GM12878 (cell line): Measurements from ENCODE around the gene METTL23.

Source experiments
- ASH2L ChIP-seq: fragments of 300-600, 200-600 bp; sonication (generic); IDR thresholded peaks from 2 replicates; pipeline ENCODE4 v1.6.1; 2017; ENCODE audit warnings: low read depth, mild to moderate bottlenecking, borderline replicate concordance
- CBX5 ChIP-seq: sonication (generic); IDR thresholded peaks from 2 replicates; pipeline ENCODE4 v1.6.1; 2016; ENCODE audit warnings: low read depth, moderate library complexity, mild to moderate bottlenecking, inconsistent platforms
- CREM ChIP-seq: IDR thresholded peaks from 2 replicates; pipeline ENCODE4 v1.6.1; 2014; ENCODE audit warnings: antibody characterized with exemption, low read depth
- CTCF ChIP-seq, 3 experiments: IDR thresholded peaks in 2 of 3; conservative IDR thresholded peaks in 1 of 3; 2 replicates each; pipeline ENCODE4 v1.5.1; 2011; ENCODE audit warnings: low read depth in 3 of 3, low read length in 3 of 3, mild to moderate bottlenecking in 3 of 3, control low read depth in 2 of 3, moderate library complexity in 2 of 3, inconsistent platforms in 1 of 3, mixed read lengths in 1 of 3; ENCODE audit not compliant: control insufficient read depth in 2 of 3, insufficient read depth in 1 of 3; ENCODE audit errors: extremely low read depth in 1 of 3
- FOS ChIP-seq: IDR thresholded peaks from 3 replicates; pipeline ENCODE4 v1.6.1; 2011; ENCODE audit warnings: borderline replicate concordance; ENCODE audit not compliant: insufficient read length; ENCODE audit errors: extremely low read depth
- HDAC2 ChIP-seq: fragments of 200-600 bp; sonication (generic); IDR thresholded peaks from 2 replicates; pipeline ENCODE4 v1.6.1; 2017
- MEF2A ChIP-seq: IDR thresholded peaks from 2 replicates; pipeline ENCODE4 v1.6.1; 2011; ENCODE audit warnings: low read depth, mild to moderate bottlenecking, low read length, moderate library complexity; ENCODE audit not compliant: insufficient read depth
- NFIC ChIP-seq: IDR thresholded peaks from 2 replicates; pipeline ENCODE4 v1.6.1; 2012; ENCODE audit warnings: low read depth, mild to moderate bottlenecking, inconsistent platforms, low read length, moderate library complexity
- NFYB ChIP-seq: IDR thresholded peaks from 2 replicates; pipeline ENCODE4 v1.6.1; 2011; ENCODE audit warnings: low read depth, mild to moderate bottlenecking, low read length, improper control_type of control experiment, moderate library complexity; ENCODE audit not compliant: insufficient read depth
- YY1 ChIP-seq: IDR thresholded peaks from 2 replicates; pipeline ENCODE4 v1.6.1; 2011; ENCODE audit warnings: low read depth, mild to moderate bottlenecking, low read length
- ZZZ3 ChIP-seq: IDR thresholded peaks from 2 replicates; pipeline ENCODE4 v1.6.1; 2011; ENCODE audit warnings: low read depth; ENCODE audit not compliant: control insufficient read depth, insufficient read length
- TF ChIP-seq, protein P1 (sequence below): IDR thresholded peaks from 2 replicates; pipeline ENCODE4 v1.6.1; 2012; ENCODE audit warnings: low read depth, low read length, improper control_type of control experiment
- TF ChIP-seq, protein P2 (sequence below): fragments of 450-650 bp; formaldehyde crosslinking; IDR thresholded peaks from 2 replicates; pipeline ENCODE4 v1.5.0; 2022; ENCODE audit warnings: mild to moderate bottlenecking, missing genetic modification characterization

DNA sequence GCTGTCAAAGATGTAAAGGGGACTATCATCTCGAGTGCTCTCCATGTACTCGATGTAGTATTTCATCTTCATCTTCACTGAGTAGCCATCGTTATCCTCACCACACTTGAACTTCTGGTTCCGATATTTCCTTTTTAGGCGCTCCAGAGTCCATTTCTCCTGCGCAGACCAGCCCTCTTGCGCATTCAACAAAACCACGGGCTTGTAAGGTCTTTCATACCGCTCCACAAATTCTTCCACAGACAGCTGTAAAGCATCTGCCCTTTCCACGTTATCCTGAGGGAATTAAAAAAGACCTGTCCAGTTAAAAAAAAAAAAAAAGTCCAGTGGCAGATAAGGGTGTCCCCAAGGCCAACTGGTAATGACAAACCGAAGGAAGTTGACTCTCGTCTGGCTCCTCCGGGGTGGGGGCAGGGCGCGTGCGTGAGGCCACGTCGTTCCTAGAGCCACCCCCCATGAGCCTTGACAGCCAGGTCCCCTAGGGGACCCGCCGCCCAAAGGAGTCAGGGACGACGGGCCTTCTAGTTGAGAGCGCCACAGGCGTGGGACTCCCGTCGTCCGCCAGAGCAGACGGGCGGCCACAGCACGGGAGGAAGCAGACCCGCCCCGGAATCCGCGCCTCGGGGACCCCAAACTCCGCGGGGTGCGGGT, 934 bp upstream of the METTL23 start:
- TF ChIP-seq MEF2A (no peak), CREM (no peak), CTCF (IDR thresholded peaks at IDR 0.05 in 2 of 3, conservative IDR thresholded peaks at IDR 0.05 in 1 of 3; ENCODE audit: control insufficient read depth in 2 of 3, extremely low read depth in 1 of 3, insufficient read depth in 1 of 3, low read depth in 3 of 3, low read length in 3 of 3) (no peak), NFIC (no peak), ASH2L (no peak), CBX5 (no peak), FOS (no peak), HDAC2 (no peak), ZZZ3 (no peak), YY1 (no peak), NFYB (no peak)
- TF ChIP-seq, protein P1, sequence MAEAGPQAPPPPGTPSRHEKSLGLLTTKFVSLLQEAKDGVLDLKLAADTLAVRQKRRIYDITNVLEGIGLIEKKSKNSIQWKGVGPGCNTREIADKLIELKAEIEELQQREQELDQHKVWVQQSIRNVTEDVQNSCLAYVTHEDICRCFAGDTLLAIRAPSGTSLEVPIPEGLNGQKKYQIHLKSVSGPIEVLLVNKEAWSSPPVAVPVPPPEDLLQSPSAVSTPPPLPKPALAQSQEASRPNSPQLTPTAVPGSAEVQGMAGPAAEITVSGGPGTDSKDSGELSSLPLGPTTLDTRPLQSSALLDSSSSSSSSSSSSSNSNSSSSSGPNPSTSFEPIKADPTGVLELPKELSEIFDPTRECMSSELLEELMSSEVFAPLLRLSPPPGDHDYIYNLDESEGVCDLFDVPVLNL = no peak
- TF ChIP-seq, protein P2, sequence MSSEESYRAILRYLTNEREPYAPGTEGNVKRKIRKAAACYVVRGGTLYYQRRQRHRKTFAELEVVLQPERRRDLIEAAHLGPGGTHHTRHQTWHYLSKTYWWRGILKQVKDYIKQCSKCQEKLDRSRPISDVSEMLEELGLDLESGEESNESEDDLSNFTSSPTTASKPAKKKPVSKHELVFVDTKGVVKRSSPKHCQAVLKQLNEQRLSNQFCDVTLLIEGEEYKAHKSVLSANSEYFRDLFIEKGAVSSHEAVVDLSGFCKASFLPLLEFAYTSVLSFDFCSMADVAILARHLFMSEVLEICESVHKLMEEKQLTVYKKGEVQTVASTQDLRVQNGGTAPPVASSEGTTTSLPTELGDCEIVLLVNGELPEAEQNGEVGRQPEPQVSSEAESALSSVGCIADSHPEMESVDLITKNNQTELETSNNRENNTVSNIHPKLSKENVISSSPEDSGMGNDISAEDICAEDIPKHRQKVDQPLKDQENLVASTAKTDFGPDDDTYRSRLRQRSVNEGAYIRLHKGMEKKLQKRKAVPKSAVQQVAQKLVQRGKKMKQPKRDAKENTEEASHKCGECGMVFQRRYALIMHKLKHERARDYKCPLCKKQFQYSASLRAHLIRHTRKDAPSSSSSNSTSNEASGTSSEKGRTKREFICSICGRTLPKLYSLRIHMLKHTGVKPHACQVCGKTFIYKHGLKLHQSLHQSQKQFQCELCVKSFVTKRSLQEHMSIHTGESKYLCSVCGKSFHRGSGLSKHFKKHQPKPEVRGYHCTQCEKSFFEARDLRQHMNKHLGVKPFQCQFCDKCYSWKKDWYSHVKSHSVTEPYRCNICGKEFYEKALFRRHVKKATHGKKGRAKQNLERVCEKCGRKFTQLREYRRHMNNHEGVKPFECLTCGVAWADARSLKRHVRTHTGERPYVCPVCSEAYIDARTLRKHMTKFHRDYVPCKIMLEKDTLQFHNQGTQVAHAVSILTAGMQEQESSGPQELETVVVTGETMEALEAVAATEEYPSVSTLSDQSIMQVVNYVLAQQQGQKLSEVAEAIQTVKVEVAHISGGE = no peak
